HFFc6 (cell line): ENCODE data around the gene MYOCOS. TPM values are rescaled to one million over a fixed set of nuclear protein-coding genes. Genes with fewer than 3 reads are reported as not detected.

ENCODE experiments used
- DNase-seq: peaks from one replicate; pipeline ENCODE4 v3.0.0-alpha.2; 2018
- H3K27ac Mint-ChIP-seq: 2 replicates; pipeline ENCODE4 v1.8.0; 2020; ENCODE audit warnings: mild to moderate bottlenecking, mixed read lengths
- H3K27me3 Mint-ChIP-seq: 2 replicates; pipeline ENCODE4 v1.8.0; 2021; ENCODE audit warnings: mild to moderate bottlenecking, moderate library complexity, mixed read lengths; ENCODE audit not compliant: insufficient read depth
- H3K36me3 Mint-ChIP-seq: 2 replicates; pipeline ENCODE4 v1.8.0; 2021; ENCODE audit warnings: low read depth, mixed read lengths
- H3K4me1 Mint-ChIP-seq: 2 replicates; pipeline ENCODE4 v1.8.0; 2020; ENCODE audit warnings: low read depth, mixed read lengths
- H3K4me3 Mint-ChIP-seq: 2 replicates; pipeline ENCODE4 v1.8.0; 2020; ENCODE audit warnings: mild to moderate bottlenecking, moderate library complexity, mixed read lengths
- H3K9me3 Mint-ChIP-seq: 2 replicates; pipeline ENCODE4 v1.8.0; 2020; ENCODE audit warnings: mild to moderate bottlenecking, mixed read lengths
- CTCF ChIP-seq: fragments of 200-600 bp; sonication (generic); IDR thresholded peaks from 2 replicates; pipeline ENCODE4 v1.5.0; 2021; ENCODE audit warnings: antibody characterized with exemption, mild to moderate bottlenecking
- total RNA-seq, 6 experiments: library from RNA; stranded (reverse); fragmentation: NEBNext Ultra II Directional; extraction: Animal tissue kit (Norgen Biotek cat#: 25700); gene quantifications; 2 replicates in 1 of 6; 3 replicates in 5 of 6; pipeline ENCODE4 v1.2.3, GENCODE V29; 2021

Gene MYOCOS
- total RNA-seq, 6 experiments from 2014 or later: not detected

- Mint-ChIP-seq H3K4me3 (no peak overlapping the region), H3K36me3 (no peaks in the 10 kb centered on the region), H3K9me3 (no peaks in the 10 kb centered on the region), H3K27me3 (peaks cover 4% of the 10 kb centered on the region; the same call in 1 of the 2 replicates), H3K27ac (no peak overlapping the region), H3K4me1 (peaks cover 15% of the 10 kb centered on the region; the same call in 1 of the 2 replicates)
- no peak for TF ChIP-seq CTCF
- DNase-seq: no peak
Observed at GRCh38 chr1:171661076-171661650, 39.1 kb downstream of the MYOCOS start.

DNA sequence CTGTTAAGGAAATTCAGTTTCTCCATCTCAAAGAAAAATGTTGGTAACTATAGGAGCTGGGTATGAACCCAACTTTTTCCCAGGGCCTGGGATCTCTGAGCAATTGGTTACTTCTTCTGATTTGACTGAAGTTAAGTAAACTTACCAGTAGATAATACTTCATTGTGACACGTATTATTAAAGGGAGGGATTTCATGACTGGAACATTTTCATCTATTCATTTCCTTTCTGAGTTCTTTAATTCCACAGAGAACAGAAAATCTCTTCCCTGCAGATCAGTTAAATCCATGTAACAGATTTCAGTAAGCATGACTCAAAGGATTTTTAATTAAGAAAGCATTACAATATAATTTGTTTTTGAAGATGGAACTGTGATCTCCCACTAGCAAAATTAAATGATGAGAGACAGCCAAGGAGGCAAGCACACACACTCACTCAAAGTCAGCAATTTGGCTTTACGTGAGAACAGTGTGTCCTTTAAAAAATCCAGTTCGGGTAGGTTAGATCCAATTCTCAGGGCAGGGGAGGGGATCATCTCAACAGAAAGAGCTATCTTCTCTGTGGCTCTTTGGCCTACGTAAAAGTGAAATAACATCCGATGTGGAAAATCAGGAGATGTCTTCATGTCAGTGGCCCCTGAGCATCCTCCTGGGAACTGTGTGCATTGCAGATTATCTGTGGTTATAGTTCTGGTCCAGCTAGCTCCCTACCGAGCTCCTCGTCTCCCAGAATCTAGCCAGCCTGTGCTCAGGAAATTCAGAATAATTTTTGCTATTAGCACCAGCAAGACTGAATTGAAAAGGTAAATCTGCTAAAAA is 41.2 kb downstream of the MYOCOS start:
- no peaks in the 10 kb centered on the region for H3K9me3 Mint-ChIP-seq
- DNase-seq: no peak

GRCh38 chr1:171663854-171664575 is 42.0 kb downstream of the MYOCOS start:
- Mint-ChIP-seq H3K27ac (no peak overlapping the region; the same call in 1 of the 2 replicates), H3K9me3 (no peaks in the 10 kb centered on the region), H3K27me3 (peaks cover 4% of the 10 kb centered on the region; the same call in 1 of the 2 replicates), H3K4me3 (no peak overlapping the region), H3K4me1 (peaks cover 15% of the 10 kb centered on the region; the same call in 1 of the 2 replicates), H3K36me3 (no peaks in the 10 kb centered on the region)
- TF ChIP-seq CTCF: no peak
- DNase-seq: peak; percentile 30

More for the DNA sequence above, 41.2 kb downstream of the MYOCOS start:
- H3K4me1 Mint-ChIP-seq: peaks cover 15% of the 10 kb centered on the region; the same call in 1 of the 2 replicates
- H3K27me3 Mint-ChIP-seq: peaks cover 4% of the 10 kb centered on the region; the same call in 1 of the 2 replicates
- TF ChIP-seq CTCF: no peak
- no peak overlapping the region for H3K27ac Mint-ChIP-seq
- no peaks in the 10 kb centered on the region for H3K36me3 Mint-ChIP-seq
- no peak overlapping the region for H3K4me3 Mint-ChIP-seq

GRCh38 chr1:171664976-171665375 is 42.9 kb downstream of the MYOCOS start:
- peaks cover 15% of the 10 kb centered on the region; the same call in 1 of the 2 replicates for H3K4me1 Mint-ChIP-seq
- peaks cover 4% of the 10 kb centered on the region; the same call in 1 of the 2 replicates for H3K27me3 Mint-ChIP-seq
- H3K4me3 Mint-ChIP-seq: no peak overlapping the region
- no peak for DNase-seq
- H3K9me3 Mint-ChIP-seq: no peaks in the 10 kb centered on the region
- peak overlapping the region; percentile 4; the same call in 1 of the 2 replicates for H3K27ac Mint-ChIP-seq
- no peak for TF ChIP-seq CTCF
- no peaks in the 10 kb centered on the region for H3K36me3 Mint-ChIP-seq

DNA sequence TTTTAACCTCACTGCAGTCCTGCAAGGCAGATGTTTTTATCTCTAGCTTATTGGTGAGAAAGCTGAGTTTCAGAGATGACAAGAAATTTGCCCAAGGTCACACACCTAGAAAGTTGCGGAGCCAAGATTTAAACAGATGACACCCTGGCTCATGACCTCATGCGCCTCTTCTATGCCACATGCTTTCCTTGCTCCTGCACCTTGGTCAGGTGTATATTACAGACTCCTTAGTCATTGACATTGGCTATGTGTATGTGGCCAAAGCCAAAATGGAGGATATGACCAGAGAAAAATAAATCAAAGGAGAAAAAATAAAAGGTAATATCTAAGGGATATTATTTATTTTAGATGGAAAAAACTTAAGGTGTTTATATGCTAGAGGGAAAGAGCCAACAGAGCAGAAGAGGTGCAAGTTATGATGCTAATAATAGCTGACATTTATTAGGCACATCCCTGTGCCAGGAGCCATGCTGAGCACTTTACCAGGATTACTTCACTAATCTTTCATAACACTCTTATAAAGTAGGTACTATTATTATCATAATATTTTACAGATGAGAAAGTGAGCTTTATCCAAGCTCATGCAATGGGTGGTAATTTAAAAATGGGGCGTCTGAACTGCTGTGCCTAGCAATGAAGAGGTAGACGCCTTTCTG is 44.2 kb downstream of the MYOCOS start:
- Mint-ChIP-seq H3K9me3 (no peaks in the 10 kb centered on the region), H3K4me1 (peaks cover 15% of the 10 kb centered on the region; the same call in 1 of the 2 replicates), H3K27ac (no peak overlapping the region), H3K36me3 (no peaks in the 10 kb centered on the region), H3K27me3 (peaks cover 9% of the 10 kb centered on the region), H3K4me3 (no peak overlapping the region)
- no peak for DNase-seq
- no peak for TF ChIP-seq CTCF
